GM21381 (cell line): Measurements from ENCODE around the gene RFFL.
"Not testable (repeated sequence)": the region's sequence is repeated elsewhere in the genome, so short reads cannot be mapped to it uniquely, and the experiment has no call there.

ENCODE experiments used
- ATAC-seq: cut with Tn5 transposase; IDR thresholded peaks from one replicate; pipeline ENCODE4 v1.9.1; 2021; ENCODE audit warnings: mild to moderate bottlenecking, moderate library complexity; ENCODE audit not compliant: unreplicated experiment

The RFFL gene

DNA sequence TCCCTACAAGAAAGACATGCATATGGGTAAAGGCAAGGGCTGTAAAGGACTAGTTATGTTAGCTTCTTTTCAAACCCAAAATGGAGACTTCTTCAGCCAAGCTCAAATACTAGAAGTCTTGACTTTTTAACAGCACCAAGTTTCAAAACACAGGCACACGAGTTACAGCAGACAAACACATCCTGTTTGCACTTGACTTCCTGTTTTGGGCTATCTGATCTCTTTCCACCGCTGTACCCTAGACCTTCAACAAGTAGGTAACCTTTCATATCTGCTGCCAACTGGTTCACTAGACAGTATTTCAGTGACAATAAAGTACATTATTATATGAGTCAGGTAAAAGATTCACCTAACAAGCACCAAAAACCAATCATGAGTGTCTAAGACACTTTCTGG, 12.3 kb downstream of the RFFL start:
- peak; percentile 53 for ATAC-seq

DNA sequence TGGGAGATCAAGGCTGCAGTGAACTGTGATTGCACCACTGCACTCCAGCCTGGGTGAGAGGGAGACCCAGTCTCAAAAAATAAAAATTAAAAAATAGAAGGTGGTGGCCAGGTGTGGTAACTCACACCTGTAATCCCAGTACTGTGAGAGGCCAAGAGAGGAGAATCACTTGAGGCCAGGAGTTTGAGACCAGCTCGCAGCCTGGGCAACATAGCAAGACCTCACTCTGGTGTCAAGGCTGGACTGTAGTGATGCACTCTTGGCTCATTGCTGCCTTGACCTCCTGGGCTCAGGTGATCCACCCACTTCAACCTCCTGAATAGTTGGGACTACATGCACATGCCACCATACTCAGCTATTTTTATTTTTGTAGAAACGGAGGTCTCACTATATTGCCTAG, 13.3 kb downstream of the RFFL start:
- ATAC-seq: no peak

DNA sequence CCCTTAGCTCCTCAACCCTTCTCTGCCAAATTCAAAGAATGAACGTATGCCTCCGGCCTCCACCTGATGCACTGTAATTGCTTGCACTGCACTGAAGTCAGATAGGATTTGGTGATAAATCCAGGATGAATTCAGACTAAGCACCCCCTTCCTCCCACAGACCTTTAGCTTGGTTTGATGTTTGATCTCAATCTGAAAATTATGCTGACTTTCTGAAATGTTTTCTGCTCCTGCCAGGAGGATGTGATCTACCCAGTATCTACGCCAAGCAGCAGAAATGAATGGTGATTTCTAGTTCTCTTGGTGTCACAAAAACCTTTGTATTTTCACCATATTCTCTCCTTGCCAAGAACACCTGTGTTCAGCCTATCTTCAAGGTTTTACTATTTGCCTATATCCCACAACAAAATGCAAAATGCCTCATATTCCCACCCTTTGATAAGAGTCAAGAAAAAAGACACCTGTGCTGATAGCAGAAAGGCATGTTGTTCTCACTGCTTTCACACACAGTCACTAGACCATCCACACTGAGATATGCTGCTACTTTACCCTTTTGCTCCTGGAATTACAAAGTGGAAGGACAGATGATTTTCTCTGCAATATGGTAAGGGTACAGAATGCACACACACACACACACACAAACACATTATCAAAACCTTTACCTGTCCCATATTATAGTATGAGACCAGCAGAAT, 14.7 kb downstream of the RFFL start:
- ATAC-seq: no peak

DNA sequence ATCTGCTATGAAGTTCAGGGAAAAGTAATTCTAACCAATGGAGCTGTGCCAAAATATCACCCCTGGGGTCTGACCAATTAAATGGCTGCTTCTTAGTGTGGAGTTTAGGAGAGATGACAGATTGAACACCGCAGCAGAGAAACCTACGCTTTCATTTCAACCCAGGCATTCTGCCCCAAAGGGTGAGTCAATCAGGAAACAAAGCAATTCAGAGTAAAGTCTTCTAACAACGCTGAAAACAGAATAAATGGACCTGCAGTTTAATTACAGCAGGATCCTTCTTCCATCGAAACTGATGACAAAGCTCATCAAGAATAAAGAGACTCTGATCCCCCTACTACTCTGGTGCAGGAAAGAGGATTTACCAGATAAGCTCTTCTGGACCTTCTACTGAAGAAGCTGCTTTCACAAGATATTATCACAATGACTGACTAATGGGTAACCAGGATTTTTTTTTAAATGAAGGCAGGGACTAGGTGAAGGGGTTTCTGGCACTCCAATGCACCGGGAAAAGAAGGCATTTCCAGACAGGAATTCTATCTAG, 16.7 kb downstream of the RFFL start:
- ATAC-seq: peak; percentile 57

DNA sequence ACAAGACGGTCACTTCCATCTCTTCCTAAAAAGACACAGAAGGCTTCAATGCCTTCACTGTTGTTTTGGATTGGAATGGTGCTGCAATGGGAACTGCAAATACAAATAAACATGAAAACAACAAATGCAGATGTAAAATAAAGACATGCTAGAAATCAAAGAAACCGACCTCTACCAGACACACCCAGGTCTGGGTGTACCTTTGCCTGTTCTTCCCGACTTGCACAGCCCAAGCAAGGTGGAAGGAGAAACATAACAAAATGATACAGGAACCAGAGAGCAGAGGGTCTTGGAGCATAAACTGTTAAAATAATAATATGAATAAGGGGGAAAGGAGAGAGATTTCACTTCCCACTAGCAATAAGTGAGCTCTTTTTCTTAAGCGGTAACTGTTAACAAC, 17.3 kb downstream of the RFFL start:
- no peak for ATAC-seq

DNA sequence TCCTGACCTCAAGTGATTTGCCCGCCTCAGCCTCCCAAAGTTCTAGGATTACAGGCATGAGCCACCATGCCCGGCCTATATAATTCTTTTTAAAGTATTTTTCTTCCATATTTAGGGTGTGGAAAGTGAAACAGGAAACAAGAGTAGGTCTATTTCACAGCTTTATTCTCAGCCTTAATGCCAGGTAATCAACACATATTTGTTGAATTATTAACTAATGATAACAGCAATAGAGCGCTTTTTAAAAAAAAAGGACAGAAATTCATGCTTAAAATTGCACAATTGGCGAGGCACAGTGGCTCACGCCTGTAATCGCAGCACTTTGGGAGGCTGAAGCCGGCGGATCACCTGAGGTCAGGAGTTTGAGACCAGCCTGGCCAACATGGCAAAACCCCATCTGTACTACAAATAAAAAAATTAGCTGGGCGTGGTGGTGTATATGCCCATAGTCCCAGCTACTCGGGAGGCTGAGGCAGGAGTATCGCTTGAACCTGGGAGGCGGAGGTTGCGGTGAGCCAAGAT, 18.0 kb downstream of the RFFL start:
- ATAC-seq: not testable (repeated sequence)

DNA sequence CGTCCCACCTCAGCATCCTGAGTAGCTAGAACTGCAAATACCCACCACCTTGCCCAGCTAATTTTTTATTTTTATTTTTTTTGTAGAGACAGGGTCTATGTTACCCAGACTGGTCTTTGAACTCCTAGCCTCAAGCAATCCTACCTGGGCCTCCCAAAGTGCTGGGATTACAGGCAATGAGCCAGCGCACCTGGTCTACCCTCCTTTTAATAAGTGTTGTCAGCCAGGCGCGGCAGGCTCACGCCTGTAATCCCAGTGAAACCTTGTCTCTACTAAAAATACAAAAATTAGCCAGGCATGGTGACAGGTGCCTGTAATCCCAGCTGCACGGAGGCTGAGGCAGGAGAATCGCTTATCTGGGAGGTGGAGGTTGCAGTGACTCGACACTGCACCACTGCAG, 19.3 kb downstream of the RFFL start:
- ATAC-seq: no peak

DNA sequence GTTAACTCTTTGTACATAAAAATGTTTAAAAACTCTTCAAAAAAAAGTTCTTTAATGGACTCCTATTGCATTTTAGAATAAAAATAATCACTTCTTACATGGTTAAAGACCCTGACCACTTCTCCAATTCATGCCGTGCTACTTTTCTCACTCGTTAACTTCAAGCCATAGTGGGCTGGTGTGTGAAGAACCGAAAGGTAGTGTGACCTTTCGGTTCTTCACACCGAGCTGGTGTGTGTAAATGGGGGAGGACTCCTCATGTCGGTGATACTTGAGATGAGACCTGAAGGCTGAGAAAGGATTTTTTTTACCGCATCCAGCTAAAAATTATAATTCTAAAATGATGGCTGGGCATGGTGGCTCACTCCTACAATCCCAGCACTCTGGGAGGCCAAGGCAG, 22.1 kb downstream of the RFFL start:
- peak; percentile 75 for ATAC-seq

DNA sequence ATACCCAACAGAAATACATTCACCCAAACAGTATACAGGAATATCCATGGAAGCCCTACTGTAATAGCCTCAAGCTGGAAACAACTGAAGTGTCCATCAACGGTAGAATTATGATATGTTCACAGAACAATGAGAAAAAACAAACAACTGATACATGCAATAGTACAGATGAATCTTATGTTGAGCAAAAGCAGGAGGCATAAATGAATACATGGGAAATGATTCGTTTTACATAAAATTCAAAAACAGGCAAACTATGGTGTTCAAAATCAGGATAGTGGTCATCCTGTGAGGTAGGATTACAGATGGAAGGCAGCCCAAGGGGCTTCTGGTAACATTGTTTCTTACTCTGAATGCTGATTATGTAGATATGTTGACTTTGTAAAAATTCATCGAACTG, 25.1 kb downstream of the RFFL start:
- ATAC-seq: no peak

DNA sequence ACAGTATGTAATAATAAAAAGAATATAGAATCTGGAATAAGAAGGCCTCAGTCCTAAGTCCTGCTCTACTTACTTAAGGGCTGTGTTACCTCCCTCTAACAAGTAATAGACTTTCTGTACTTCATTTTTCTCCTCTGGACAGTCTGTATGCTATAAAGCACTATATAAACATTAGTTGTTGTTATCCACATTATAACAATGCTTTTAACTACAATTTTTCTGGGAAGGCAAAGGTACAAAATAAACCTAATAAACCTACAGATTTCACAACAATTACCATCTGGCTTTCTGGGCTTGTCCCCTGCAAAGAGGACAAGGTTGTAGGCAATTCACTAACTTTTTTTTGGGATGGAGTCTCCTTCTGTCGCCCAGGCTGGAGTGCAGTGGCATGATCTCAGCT, 32.7 kb downstream of the RFFL start:
- ATAC-seq: no peak

DNA sequence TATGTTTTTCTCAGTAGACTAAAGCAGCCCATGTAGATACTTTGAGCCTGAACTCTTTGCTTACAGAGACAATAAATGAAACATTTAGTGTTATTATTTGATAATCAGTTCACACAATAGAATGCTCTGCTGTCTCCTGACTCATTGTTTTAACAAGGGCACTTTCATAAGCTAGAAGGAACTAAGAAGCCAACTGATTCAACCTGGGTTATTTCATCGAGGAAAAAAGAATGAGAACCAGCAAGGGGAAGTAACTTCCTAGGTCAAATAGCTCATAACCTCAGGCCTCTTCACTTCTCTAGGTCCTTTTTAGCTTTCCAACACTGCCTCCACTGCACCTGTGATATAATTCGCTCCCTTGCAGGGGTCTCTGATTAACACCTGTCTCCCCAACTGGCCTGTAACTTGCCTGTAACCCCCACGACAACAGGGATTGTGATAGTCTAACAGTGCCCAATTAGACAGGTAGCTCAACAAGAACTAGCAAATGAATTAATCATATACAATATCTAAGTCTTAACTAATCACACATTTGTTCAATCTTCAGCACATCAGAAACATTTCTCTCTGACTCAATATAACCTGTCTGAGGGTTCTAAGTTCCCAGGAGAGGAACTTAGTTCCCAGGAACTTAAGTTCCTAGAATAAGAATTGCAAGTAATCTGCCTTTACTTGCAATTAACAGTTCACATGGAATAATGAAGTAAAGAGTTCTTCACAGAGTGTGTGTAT, 34.8 kb downstream of the RFFL start:
- no peak for ATAC-seq

DNA sequence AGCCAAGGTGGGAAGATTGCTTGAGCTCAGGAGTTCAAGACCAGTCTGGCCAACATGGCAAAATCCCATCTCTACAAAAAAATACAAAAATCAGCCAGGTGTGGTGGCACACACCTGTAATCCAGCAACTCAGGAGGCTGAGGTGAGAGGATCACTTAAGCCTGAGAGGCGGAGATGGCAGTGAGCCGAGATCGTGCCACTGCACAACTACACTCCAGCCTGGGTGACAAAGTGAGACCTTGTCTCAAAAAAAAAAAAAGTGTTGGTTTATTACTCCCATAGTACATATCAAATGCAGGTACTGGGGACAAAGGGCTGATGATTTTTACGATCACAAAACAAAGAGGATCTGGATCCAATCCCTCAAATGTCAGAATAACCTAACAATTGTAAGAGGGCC, 35.4 kb downstream of the RFFL start:
- not testable (repeated sequence) for ATAC-seq

DNA sequence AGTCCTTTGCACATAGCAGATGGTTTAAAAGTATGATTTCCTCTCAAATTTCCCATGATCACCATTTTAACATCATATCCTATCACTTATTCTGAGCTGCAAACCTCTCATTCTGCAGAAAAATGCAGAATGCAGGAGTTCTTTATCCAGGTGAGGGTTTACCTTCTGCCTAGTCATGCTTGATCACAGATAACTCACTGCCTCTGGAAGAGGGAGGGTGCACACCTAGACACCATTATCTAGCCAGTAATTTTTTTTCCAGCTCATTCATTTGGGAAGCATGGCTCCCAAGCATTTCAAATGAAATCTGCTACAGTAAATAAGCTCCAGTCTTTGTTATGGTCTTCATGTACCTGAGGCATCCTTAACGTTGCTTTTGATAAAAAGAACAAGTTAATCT, 38.0 kb downstream of the RFFL start:
- ATAC-seq: no peak

DNA sequence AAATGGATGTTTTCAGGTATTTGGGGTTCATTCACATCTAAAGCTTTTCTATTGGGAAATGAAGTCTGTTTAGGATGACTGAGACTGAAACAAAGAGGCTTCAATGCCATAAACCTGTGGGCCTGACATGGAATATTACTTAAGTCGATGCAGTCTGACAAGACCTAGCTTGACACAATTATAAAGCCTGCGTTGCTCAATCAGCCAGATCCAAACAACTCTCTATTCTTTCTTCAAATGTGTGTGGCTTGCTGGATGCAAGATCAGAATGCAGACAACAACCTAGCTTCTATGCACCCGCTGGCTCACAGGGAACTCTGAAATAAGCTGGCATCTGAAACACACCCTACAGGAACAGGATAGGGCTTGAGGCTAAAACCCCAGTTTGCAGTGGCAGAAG, 40.0 kb downstream of the RFFL start:
- no peak for ATAC-seq

DNA sequence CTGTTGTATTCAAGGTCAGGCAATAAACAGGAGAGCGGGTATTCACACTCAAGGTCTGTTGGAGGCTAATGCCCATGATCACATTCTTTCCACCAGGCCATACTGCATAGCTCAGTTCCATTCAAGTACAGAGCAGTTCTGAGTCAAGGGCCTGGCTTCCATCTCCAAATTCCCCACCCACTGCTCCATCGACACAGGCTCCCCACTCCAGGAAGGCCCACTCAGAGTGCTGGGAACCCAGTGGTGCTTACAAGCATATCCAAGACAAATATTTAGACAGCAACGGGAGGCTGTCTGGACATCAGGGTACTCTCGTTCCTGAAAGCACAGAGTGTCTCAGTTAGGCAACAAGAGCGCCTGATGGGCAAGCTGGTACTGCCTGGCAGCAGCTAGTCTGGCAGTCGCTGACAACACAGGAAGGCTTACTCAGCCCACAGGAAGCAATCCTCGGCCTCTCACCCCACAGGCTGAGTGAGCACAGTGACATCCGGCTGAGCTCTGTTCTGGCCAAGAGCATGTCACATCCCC, 40.9 kb downstream of the RFFL start:
- peak; percentile 82 for ATAC-seq

DNA sequence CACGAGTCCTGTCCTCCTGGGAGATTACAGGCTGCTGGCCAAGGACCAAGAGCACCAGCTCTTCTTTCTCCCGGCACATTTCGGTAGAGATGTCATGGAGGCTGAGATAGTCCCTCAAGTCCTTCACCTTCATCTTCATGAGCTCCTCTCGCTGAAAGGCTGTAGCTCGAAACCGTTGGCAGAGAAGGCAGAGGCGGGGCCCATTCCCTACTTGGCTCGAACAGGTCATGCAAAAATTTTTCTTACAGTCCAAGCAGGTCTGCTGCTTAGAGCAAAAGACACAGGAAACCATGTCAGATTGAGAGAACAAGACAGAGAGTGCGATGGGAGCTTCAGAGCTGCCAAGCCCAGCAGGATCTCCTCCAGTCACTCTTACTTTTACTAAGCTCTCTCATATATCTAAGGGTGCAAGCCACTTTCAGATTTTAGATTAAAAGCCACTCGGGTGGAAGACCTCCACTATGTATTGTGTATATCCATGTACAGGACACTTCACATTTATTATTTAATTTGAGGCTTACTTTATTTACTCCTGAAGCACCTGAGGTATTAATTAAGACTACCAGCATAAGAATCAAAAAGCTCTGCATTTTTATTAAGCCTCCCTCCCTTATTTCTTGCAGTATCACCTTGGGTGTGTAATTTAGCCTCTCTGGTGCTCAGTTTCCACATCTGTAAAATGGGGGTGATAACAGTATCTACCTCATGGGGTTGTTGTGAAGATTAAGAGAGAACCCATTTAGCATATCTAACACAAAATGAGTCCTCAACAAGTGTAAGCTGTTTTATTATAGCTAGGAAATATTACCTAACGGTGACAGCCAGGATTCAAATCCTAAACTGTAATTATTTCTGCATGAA, 41.8 kb downstream of the RFFL start:
- ATAC-seq: no peak

DNA sequence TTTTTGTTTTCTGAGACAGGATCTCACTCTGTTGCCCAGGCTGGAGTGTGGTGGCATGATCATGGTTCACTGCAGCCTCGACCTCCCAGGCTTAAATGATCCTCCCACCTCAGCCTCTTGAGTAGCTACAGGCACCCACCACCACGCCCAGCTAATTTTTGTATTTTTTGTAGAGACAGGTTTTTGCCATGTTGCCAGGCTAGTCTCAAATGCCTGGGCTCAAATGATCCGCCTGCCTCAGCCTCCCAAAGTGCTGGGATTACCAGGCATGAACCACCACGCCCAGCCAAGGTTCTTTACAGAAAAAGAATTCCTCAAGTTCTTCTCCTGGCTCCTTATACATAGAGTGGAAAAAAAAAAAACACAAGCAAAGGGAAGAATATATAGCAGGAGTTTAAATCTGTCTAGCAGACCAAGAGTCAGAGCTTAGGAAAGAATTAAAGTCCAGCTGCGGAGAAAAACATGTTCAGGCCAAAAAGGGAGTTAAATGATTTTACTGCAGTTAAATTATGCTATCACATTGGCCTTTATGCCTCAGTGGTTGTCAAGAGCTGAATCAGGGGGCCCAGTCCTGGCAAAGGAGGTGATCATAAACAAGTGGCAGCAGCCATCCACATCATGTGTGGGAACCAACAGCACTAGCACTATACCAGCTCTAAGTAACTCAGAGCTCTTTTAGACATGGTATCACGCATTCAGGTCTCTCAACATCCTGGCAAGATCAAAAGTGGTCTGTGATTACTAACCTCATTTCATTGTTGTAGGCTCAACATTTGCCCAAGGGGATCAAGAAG, 43.9 kb downstream of the RFFL start:
- no peak for ATAC-seq

DNA sequence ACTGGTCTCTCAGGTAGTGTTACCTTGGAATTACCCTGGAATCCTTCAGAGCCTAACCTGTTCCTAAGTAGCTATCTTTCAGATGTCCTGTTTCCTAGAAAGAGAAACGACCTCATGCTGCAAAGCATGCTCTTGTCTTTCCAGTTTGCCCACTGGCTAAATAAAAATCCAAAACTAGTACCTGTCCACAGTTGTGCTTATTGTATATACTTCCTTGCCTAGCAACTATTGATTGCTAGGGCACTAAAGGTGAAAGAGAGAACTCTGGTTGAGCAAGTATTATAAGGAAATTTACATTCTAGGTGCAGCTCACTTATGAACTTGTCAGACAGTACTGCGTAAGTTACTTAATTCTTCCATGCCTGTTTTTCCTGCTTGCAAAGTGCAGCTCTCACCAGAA, 44.7 kb downstream of the RFFL start:
- ATAC-seq: no peak

DNA sequence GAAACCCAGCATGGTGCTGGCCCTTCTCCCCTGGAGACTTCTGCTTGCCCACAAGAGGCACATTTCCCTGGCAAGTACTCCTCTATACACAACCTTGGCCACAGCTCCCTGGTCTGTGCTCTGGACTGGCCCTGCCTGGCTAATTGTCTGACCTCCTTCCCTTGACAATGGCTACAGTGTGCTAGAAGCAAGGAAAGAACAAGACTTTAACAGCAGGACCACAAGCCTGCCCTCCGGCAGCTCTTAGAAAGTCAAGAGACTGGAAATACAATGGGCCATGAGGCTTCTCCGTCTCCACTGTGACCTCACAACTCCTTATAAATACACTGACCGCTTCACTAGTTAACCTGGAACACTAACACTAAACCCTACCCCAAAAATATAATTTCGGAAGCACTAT, 46.5 kb downstream of the RFFL start:
- ATAC-seq: no peak

DNA sequence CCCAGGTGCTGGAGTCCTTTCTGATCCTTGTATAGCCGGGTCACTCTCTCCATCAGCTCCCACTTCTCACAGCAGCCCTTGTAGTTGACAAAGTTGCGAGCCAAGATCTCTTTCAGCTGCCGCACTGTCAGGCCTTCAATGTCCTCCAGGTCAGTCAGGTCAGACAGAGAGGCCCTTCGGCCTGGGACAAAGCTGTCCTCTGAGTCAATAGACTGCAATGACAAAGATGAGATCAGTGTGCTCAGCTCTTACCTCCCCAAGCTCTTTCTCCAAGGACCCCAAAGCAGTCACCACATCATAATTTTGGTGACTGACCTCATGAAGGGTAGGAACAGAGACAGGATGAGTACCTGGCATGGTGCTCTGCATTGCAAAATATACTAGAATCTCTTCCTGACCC, 47.1 kb downstream of the RFFL start:
- ATAC-seq: no peak
